HUES48 (cell line): Measurements from ENCODE around the gene TM4SF20.
"Not testable (repeated sequence)": the region's sequence is repeated elsewhere in the genome, so short reads cannot be mapped to it uniquely, and the experiment has no call there.

Experiments used
- H3K27ac ChIP-seq: one replicate; pipeline ENCODE4 v1.7.0; 2013; ENCODE audit warnings: low read depth, low read length, inconsistent platforms
- H3K27me3 ChIP-seq: 2 replicates; pipeline ENCODE4 v1.6.1; 2013; ENCODE audit warnings: mild to moderate bottlenecking, low read length; ENCODE audit not compliant: control insufficient read depth, insufficient read depth
- H3K36me3 ChIP-seq: 2 replicates; pipeline ENCODE4 v1.6.1; 2013; ENCODE audit warnings: low read length; ENCODE audit not compliant: control insufficient read depth, insufficient read depth
- H3K4me1 ChIP-seq: 2 replicates; pipeline ENCODE4 v1.6.1; 2013; ENCODE audit warnings: mild to moderate bottlenecking, low read length; ENCODE audit not compliant: control insufficient read depth, insufficient read depth
- H3K4me3 ChIP-seq: 2 replicates; pipeline ENCODE4 v1.5.1; 2013; ENCODE audit warnings: mild to moderate bottlenecking, low read depth, low read length
- H3K9ac ChIP-seq: 2 replicates; pipeline ENCODE4 v1.6.1; 2013; ENCODE audit warnings: mild to moderate bottlenecking, low read depth, low read length, moderate library complexity
- H3K9me3 ChIP-seq: 2 replicates; pipeline ENCODE4 v1.6.1; 2013; ENCODE audit warnings: low read length; ENCODE audit not compliant: control insufficient read depth, insufficient read depth

TM4SF20 gene

DNA sequence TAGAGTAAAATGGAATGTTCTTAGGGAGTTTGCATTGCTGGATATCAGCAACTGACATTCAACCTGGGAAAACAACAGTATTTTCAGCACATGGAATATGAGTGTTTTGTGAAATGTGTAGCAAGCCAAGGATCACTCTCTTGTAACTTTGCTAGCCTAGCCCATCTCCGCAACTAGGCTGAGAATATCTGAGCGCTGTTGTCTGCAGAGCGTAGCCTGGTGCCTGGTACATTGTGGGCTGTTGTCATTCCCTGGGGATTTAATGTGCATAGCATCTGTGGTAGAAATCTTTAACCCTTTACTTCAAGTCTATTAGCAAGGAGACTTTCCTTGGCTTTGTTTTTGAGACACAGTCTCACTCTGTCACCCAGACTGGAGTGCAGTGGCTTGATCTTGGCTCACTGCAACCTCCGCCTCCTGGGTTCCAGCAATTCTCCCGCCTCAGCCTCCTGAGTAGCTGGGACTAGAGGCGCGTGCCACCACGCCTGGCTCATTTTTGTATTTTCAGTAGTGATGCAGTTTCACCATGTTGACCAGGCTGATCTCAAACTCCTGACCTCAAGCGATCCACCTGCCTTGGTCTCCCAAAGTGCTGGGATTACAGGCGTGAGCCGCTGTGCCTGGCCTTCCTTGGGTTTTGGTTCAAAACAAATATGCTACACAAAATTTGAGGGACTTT is 14.4 kb downstream of the TM4SF20 start:
- not testable (repeated sequence) for H3K4me1 ChIP-seq, H3K36me3 ChIP-seq, H3K27ac ChIP-seq, H3K27me3 ChIP-seq, H3K4me3 ChIP-seq, H3K9me3 ChIP-seq, H3K9ac ChIP-seq

DNA sequence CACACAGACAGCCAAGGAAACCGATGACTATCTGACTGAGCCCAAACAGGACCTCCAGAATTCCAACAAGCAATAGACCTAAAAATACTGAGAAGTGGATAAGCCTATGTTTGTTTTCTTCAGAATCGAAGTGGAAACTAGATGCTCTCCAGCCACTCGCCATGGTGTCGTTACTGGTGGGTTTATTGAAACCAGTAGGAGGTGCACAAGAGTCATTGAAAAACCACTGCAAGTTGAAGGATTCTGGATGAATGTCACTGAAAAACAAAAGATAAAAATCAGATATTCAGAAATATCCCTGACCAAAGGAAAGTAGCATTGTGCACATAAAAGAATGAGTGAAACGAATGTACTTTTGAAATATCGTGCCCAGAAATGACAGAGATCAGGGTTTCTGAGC is 15.3 kb downstream of the TM4SF20 start:
- no peaks in the 10 kb centered on the region for H3K9me3 ChIP-seq
- peaks cover 16% of the 10 kb centered on the region for H3K36me3 ChIP-seq
- no peaks in the 10 kb centered on the region for H3K4me1 ChIP-seq
- H3K9ac ChIP-seq, result no peak overlapping the region
- no peaks in the 10 kb centered on the region for H3K27me3 ChIP-seq
- no peak overlapping the region for H3K27ac ChIP-seq
- H3K4me3 ChIP-seq, result no peak overlapping the region

DNA sequence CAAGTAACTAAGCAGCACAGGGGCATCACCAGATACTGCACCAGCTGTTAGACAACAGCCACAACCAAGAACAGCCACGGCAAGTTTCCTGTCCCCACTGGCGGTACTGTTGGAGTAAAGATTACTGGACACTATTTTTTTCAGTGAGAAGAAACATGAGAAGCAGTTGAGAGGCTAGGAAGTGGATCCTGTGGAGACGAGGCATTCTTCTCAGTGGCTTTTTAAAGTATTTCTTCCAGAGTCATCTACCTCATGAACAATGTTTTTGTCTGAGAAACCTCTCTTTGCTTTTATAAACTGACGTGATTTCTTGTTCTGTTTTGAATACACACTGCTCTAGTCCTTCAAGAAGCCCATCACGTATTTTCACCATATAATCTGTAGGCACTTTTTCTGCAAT is 18.8 kb downstream of the TM4SF20 start:
- Histone ChIP-seq H3K27me3 (no peaks in the 10 kb centered on the region), H3K4me1 (no peaks in the 10 kb centered on the region), H3K9ac (no peak overlapping the region), H3K27ac (no peak overlapping the region), H3K4me3 (no peak overlapping the region), H3K9me3 (no peaks in the 10 kb centered on the region), H3K36me3 (peaks cover 44% of the 10 kb centered on the region)

DNA sequence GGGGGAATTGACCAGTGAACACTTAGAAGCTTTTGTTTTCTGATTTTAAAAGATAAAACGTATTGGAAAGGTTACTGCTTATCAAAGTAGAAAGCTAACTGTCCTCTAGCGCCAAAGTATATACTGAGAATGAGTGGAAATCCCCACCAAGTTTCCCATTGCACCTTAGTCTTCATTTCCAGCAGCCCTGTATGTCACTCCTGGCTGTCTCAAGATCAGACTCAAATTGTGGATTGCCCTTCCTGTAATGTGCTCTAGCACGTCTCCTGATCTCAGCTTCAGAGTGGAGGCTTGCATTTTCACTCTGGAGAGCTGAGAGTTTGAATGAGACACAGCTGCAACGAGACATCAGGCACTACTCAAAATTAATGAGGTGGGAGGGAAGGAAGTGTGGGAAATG is 27.5 kb downstream of the TM4SF20 start:
- no peaks in the 10 kb centered on the region for H3K9me3 ChIP-seq
- H3K27me3 ChIP-seq, result no peaks in the 10 kb centered on the region
- H3K9ac ChIP-seq, result no peak overlapping the region
- peaks cover 6% of the 10 kb centered on the region for H3K4me1 ChIP-seq
- no peak overlapping the region for H3K4me3 ChIP-seq
- H3K27ac ChIP-seq, result no peak overlapping the region
- peaks cover 50% of the 10 kb centered on the region for H3K36me3 ChIP-seq

DNA sequence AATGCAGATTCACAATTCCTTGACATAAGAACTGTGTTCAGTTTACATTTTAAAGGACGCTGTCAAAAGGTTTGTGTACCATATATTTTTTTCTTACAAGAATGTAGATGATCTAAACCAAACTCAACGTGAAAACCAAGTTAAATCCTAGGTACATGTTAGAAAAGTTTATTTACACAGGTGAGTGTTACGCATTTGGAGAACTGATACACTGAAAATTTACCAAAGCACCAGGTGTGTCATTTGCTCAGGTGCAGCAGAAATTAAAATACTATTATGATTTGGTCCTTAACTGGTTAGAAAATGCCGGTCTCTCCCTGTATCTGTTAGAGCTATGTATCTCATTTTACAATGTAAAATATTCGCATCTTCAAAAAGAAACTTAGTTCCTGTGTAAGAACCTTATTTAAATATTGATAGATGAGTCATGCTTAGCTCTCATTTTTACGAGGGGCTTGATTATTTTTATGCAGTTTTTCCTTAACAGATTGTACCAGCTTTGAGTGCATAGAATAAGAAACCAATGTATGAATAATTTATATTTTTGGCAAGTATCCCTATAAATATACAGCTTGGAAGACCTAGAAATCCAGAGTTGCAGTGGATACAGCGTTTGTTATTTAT is 29.0 kb downstream of the TM4SF20 start:
- Histone ChIP-seq H3K27me3 (no peaks in the 10 kb centered on the region), H3K9me3 (no peaks in the 10 kb centered on the region), H3K4me3 (no peak overlapping the region), H3K27ac (no peak overlapping the region), H3K9ac (no peak overlapping the region), H3K4me1 (peaks cover 6% of the 10 kb centered on the region), H3K36me3 (peaks cover 45% of the 10 kb centered on the region)

DNA sequence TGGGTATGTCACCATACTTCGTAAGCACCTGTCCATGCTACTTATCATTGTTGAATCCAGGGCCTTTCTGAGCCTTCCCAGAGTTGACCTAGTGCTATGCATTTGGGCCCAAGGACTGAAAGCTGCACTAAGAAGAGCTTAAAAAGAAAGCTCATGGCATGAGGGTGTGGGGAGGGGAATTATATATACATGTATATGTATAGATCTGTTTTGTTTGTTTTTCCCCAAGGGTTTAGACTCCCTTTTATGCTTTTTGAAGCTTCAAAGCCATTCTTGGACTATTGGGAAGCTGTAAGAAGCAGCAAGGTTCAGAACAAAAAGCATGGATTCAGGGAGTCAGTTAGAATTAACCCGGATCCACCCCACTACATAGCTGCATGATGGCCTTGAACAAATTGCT is 30.8 kb downstream of the TM4SF20 start:
- H3K9ac ChIP-seq, result no peak overlapping the region
- no peak overlapping the region for H3K27ac ChIP-seq
- H3K4me3 ChIP-seq, result no peak overlapping the region
- peaks cover 50% of the 10 kb centered on the region for H3K36me3 ChIP-seq
- H3K27me3 ChIP-seq, result no peaks in the 10 kb centered on the region
- peaks cover 6% of the 10 kb centered on the region for H3K4me1 ChIP-seq
- H3K9me3 ChIP-seq, result no peaks in the 10 kb centered on the region

DNA sequence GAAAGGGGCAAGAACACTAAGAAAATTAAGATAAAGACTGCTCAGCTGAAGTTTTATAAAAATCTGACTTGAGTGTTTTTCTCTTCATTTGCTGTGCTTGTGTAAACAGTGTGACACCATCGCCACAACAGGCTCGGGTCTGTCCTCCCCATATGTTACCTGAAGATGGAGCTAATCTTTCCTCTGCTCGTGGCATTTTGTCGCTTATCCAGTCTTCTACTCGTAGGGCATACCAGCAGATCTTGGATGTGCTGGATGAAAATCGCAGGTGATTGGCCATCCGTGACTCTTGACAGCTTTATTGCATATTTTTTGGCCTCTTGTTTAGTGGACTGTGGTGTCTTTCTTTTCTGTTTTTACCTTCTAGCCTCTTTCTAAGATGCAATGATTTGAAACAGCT is 32.0 kb downstream of the TM4SF20 start:
- H3K9ac ChIP-seq, result no peak overlapping the region
- H3K4me1 ChIP-seq, result no peaks in the 10 kb centered on the region; the same call in 1 of the 2 replicates
- H3K4me3 ChIP-seq, result no peak overlapping the region
- no peak overlapping the region for H3K27ac ChIP-seq
- H3K36me3 ChIP-seq, result peaks cover 53% of the 10 kb centered on the region
- no peaks in the 10 kb centered on the region for H3K27me3 ChIP-seq
- no peaks in the 10 kb centered on the region for H3K9me3 ChIP-seq

DNA sequence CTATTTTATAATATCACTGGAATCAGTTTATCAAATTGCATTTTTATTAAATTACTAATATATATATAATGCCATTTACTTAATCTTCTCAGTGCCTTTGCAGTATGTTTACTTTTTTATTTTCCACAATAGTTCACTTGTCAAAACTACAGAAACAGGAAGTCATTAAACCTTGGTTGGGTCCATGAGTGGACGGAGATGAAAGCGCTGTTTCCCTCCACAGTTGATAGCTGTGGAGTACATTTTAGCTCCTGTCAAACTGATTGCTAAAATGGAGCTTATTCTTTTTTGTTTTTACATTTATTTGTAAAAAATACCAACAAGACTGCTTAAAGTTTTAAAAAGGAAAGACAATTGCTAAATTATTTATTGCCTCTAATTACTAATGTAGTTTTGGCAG is 34.9 kb downstream of the TM4SF20 start:
- Histone ChIP-seq H3K4me1 (no peaks in the 10 kb centered on the region), H3K27me3 (no peaks in the 10 kb centered on the region), H3K4me3 (no peak overlapping the region), H3K9me3 (no peaks in the 10 kb centered on the region), H3K36me3 (peaks cover 71% of the 10 kb centered on the region), H3K9ac (no peak overlapping the region), H3K27ac (no peak overlapping the region)

DNA sequence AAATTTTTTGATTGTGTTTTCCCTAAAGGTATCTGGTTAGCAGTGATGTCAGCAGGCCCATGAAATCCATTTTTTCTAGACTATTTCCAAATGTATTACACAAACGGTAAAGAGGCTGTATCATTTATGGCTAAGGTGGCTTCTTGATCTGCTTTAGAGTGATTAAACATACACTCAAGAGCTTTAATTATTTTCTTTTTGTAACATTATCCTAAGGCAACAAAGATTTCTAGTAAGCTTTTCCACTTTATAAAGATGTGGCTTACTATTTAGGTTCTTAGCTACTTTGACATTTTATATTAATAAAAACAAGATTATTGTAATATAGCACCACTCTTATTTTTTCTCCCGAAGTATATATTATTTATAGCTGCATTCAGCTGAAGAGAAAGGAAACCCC is 37.6 kb downstream of the TM4SF20 start:
- H3K4me3 ChIP-seq, result no peak overlapping the region
- no peak overlapping the region for H3K9ac ChIP-seq
- H3K9me3 ChIP-seq, result no peaks in the 10 kb centered on the region
- H3K27ac ChIP-seq, result no peak overlapping the region
- no peaks in the 10 kb centered on the region for H3K27me3 ChIP-seq
- no peaks in the 10 kb centered on the region for H3K4me1 ChIP-seq
- peaks cover 64% of the 10 kb centered on the region for H3K36me3 ChIP-seq

DNA sequence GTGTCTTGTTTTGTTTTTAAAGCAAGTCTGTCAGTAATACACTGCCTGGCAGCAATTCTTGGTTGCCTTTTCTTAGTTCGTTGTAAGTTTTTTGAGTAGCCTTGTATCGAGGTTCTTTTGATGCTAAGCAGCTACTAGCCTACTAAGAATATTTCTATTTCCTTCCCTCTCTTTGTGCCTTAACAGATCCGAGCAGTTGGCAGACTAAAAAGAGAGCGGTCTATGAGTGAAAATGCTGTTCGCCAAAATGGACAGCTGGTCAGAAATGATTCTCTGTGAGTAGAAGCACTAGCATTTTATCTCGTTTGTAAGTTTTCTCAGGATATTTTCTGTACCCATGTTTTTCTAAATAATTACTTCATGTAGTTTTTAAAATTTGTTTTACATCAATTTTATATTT is 39.0 kb downstream of the TM4SF20 start:
- no peaks in the 10 kb centered on the region for H3K27me3 ChIP-seq
- H3K4me3 ChIP-seq, result no peak overlapping the region
- no peaks in the 10 kb centered on the region for H3K4me1 ChIP-seq
- H3K27ac ChIP-seq, result no peak overlapping the region
- peaks cover 67% of the 10 kb centered on the region for H3K36me3 ChIP-seq
- H3K9ac ChIP-seq, result no peak overlapping the region
- H3K9me3 ChIP-seq, result no peaks in the 10 kb centered on the region

DNA sequence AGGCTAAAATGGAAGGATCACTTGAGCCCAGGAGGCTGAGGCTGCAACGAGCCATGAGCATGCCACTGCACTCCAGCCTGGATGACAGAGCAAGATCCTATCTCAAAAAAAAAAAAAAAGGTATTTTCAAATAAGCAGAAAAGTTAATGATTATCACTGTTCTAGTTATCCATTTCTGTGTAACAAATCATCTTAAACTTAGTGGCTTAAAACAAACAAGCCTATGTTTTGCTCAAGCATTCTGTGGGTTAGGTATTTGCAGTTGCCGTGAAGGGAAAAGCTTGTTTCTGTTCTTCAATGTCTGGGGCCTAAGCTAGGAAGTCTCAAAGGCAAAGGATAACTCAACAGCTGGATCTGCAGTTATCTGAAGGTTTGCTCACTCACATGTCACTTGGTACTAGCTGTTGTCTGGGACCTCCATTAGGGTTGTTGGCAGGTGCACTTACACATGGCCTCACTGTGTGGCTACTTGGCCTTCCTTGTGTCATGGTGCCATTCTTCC is 40.0 kb downstream of the TM4SF20 start:
- Histone ChIP-seq H3K27me3 (no peaks in the 10 kb centered on the region), H3K9me3 (no peaks in the 10 kb centered on the region), H3K27ac (no peak overlapping the region), H3K4me3 (no peak overlapping the region), H3K9ac (no peak overlapping the region), H3K4me1 (no peaks in the 10 kb centered on the region), H3K36me3 (peaks cover 68% of the 10 kb centered on the region)
